Activated CD4-positive, alpha-beta T cell treated with anti-CD3 and anti-CD28 coated beads, Interleukin-2, amount 10 ng/mL, durations not matched to agents 24 days and 14 days (primary cell): Measurements from ENCODE around the gene PTPRN2. TPM values are rescaled to one million over a fixed set of nuclear protein-coding genes. Genes with fewer than 3 reads are reported as not detected.

ENCODE experiments used
- DNase-seq: peaks from one replicate; pipeline ENCODE4 v3.0.0; 2022
- H3K27ac Mint-ChIP-seq: one replicate; pipeline ENCODE4 v1.8.0; 2022; ENCODE audit warnings: mild to moderate bottlenecking, mixed read lengths
- H3K27me3 Mint-ChIP-seq: one replicate; pipeline ENCODE4 v1.8.0; 2022; ENCODE audit warnings: mixed read lengths
- H3K36me3 Mint-ChIP-seq: one replicate; pipeline ENCODE4 v1.8.0; 2022; ENCODE audit warnings: low read depth, mild to moderate bottlenecking, mixed read lengths
- H3K4me1 Mint-ChIP-seq: one replicate; pipeline ENCODE4 v1.8.0; 2021; ENCODE audit warnings: mixed read lengths
- H3K4me3 Mint-ChIP-seq: one replicate; pipeline ENCODE4 v1.8.0; 2022; ENCODE audit warnings: mild to moderate bottlenecking, moderate library complexity, mixed read lengths
- H3K9me3 Mint-ChIP-seq: one replicate; pipeline ENCODE4 v1.8.0; 2021; ENCODE audit warnings: mixed read lengths
- intact Hi-C: fragments of 100-400 bp; cut with micrococcal nuclease; formaldehyde crosslinking; loops from one replicate; pipeline ENCODE4 v1.15.1; 2023
- total RNA-seq: library from RNA; stranded (reverse); gene quantifications from 2 replicates; pipeline ENCODE4 v1.2.3, GENCODE V29; 2022

Gene PTPRN2
- total RNA-seq, 1 donor from 2014 or later = 0.33 TPM

- H3K27ac Mint-ChIP-seq = no peak overlapping the region
- H3K9me3 Mint-ChIP-seq = no peaks in the 10 kb centered on the region
- intact Hi-C loops = no loop called here
- H3K27me3 Mint-ChIP-seq = peaks cover 2% of the 10 kb centered on the region
- no peak for DNase-seq
- H3K36me3 Mint-ChIP-seq = no peaks in the 10 kb centered on the region
- H3K4me3 Mint-ChIP-seq = no peak overlapping the region
- no peaks in the 10 kb centered on the region for H3K4me1 Mint-ChIP-seq
These were observed 26.0 kb downstream of the PTPRN2 start for GRCh38 chr7:158561659-158562058.

DNA sequence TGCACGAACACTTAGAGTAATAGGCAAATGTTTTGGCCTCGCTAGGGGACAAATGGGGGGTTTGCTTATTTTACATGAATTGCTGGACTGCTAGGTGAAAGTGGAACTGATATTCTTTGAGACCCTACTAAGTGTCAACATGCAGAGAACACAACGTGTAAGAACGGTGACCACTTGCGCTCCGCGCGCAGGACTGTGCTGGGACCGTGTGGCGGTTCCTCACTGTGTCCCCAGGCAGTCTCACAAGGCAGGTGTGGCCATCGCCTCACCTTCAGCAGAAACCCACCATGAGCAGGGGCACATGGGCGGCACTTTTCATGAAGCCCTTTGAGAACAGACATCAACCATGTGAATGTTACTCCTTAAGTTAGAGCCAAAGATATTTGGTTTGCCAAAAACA, 27.2 kb downstream of the PTPRN2 start:
- intact Hi-C loops = no loop called here
- H3K9me3 Mint-ChIP-seq = peaks cover 4% of the 10 kb centered on the region
- DNase-seq = no peak
- peaks cover 2% of the 10 kb centered on the region for H3K27me3 Mint-ChIP-seq
- no peak overlapping the region for H3K27ac Mint-ChIP-seq
- no peaks in the 10 kb centered on the region for H3K36me3 Mint-ChIP-seq
- no peaks in the 10 kb centered on the region for H3K4me1 Mint-ChIP-seq
- no peak overlapping the region for H3K4me3 Mint-ChIP-seq

GRCh38 chr7:158559356-158559755, 28.3 kb downstream of the PTPRN2 start:
- no peaks in the 10 kb centered on the region for H3K4me1 Mint-ChIP-seq
- no peak overlapping the region for H3K4me3 Mint-ChIP-seq
- peaks cover 2% of the 10 kb centered on the region for H3K27me3 Mint-ChIP-seq
- intact Hi-C loops = no loop called here
- H3K36me3 Mint-ChIP-seq = no peaks in the 10 kb centered on the region
- no peak for DNase-seq
- H3K27ac Mint-ChIP-seq = no peak overlapping the region
- peaks cover 4% of the 10 kb centered on the region for H3K9me3 Mint-ChIP-seq

- Mint-ChIP-seq H3K4me1 (no peaks in the 10 kb centered on the region), H3K27ac (no peak overlapping the region), H3K4me3 (no peak overlapping the region), H3K27me3 (peaks cover 2% of the 10 kb centered on the region), H3K9me3 (peaks cover 4% of the 10 kb centered on the region), H3K36me3 (no peaks in the 10 kb centered on the region)
- DNase-seq = no peak
- intact Hi-C loops = no loop called here
These were observed 28.8 kb downstream of the PTPRN2 start for GRCh38 chr7:158558816-158559215.

GRCh38 chr7:158557441-158557755, 30.2 kb downstream of the PTPRN2 start:
- Mint-ChIP-seq H3K27me3 (peaks cover 2% of the 10 kb centered on the region), H3K4me1 (no peaks in the 10 kb centered on the region), H3K27ac (no peak overlapping the region), H3K9me3 (peaks cover 4% of the 10 kb centered on the region), H3K4me3 (no peak overlapping the region), H3K36me3 (no peaks in the 10 kb centered on the region)
- intact Hi-C loops = no loop called here
- DNase-seq = no peak

DNA sequence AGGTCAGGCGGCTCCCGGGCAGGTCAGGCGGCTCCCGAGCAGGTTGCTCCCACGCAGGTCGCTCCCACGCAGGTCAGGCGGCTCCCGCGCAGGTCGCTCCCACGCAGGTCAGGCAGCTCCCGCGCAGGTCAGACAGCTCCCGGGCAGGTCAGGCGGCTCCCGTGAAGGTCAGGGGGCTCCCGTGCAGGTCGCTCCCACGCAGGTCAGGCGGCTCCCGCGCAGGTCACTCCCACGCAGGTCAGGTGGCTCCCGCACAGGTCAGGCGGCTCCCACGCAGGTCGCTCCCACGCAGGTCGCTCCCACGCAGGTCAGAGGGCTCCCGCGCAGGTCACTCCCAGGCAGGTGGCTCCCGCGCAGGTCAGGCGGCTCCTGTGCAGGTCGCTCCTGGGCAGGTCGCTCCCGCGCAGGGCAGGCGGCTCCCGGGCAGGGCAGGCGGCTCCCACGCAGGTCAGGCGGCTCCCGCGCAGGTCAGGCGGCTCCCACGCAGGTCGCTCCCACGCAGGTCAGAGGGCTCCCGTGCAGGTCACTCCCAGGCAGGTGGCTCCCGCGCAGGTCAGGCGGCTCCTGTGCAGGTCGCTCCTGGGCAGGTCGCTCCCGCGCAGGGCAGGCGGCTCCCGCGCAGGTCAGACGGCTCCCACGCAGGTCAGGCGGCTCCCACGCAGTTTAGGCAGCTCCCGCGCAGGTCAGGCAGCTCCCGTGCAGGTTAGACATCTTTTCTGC, 30.7 kb downstream of the PTPRN2 start:
- no peak for DNase-seq
- no peaks in the 10 kb centered on the region for H3K36me3 Mint-ChIP-seq
- peaks cover 2% of the 10 kb centered on the region for H3K27me3 Mint-ChIP-seq
- intact Hi-C loops = no loop called here
- H3K4me1 Mint-ChIP-seq = no peaks in the 10 kb centered on the region
- H3K4me3 Mint-ChIP-seq = no peak overlapping the region
- H3K27ac Mint-ChIP-seq = no peak overlapping the region
- H3K9me3 Mint-ChIP-seq = peaks cover 4% of the 10 kb centered on the region

- Mint-ChIP-seq H3K27ac (no peak overlapping the region), H3K36me3 (no peaks in the 10 kb centered on the region), H3K9me3 (peaks cover 4% of the 10 kb centered on the region), H3K27me3 (peaks cover 2% of the 10 kb centered on the region), H3K4me1 (no peaks in the 10 kb centered on the region), H3K4me3 (no peak overlapping the region)
- intact Hi-C loops = no loop called here
- DNase-seq = no peak
These were observed 32.5 kb downstream of the PTPRN2 start for GRCh38 chr7:158555034-158555520.

GRCh38 chr7:158550886-158551452, 36.7 kb downstream of the PTPRN2 start:
- no peak for DNase-seq
- no peaks in the 10 kb centered on the region for H3K27me3 Mint-ChIP-seq
- no peaks in the 10 kb centered on the region for H3K36me3 Mint-ChIP-seq
- H3K9me3 Mint-ChIP-seq = peaks cover 2% of the 10 kb centered on the region
- H3K4me3 Mint-ChIP-seq = no peak overlapping the region
- no peak overlapping the region for H3K27ac Mint-ChIP-seq
- no peaks in the 10 kb centered on the region for H3K4me1 Mint-ChIP-seq
- intact Hi-C loops = no loop called here

GRCh38 chr7:158550394-158550700, 37.3 kb downstream of the PTPRN2 start:
- H3K27ac Mint-ChIP-seq = no peak overlapping the region
- intact Hi-C loops = no loop called here
- H3K36me3 Mint-ChIP-seq = no peaks in the 10 kb centered on the region
- no peak overlapping the region for H3K4me3 Mint-ChIP-seq
- no peak for DNase-seq
- H3K27me3 Mint-ChIP-seq = no peaks in the 10 kb centered on the region
- no peaks in the 10 kb centered on the region for H3K9me3 Mint-ChIP-seq
- H3K4me1 Mint-ChIP-seq = no peaks in the 10 kb centered on the region

DNA sequence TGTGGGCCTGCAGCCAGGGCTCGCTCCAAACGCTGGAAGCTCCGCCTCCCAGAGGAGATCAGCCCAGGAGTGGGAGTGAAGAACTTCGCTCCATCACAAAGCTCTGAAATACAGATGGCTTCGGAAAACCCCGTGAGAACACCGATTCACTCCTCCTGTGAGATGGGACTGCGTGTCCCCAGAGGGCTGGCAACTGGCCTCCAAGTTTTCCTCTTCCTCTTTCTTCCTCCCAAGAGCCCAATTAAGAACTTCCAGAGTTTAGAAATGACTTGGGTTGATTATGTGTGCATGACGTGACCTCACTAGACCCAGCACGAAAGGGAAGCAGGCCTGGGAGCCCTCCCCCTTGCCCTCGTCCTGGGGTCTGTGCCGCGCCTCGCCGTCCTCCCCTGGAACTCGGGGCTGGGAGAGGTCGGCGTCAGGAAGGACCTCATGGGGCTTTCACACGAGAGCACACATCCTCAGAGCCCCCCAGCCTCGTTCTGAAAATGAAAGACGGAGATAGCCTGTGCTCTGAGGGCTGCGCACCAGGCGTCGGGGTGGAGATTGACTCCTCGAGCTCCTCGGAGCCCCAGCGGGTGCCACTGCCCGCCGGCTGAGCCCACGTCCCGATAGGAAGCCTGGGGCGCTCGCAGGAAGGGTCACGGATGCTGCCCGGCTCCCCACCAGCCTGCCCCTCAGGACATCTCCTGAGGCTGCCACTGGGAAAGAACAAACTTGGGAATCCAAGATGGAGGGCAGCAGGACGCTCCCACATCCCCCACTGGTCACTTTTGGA, 37.8 kb downstream of the PTPRN2 start:
- DNase-seq = no peak
- Mint-ChIP-seq H3K4me3 (no peak overlapping the region), H3K27me3 (no peaks in the 10 kb centered on the region), H3K36me3 (no peaks in the 10 kb centered on the region), H3K4me1 (no peaks in the 10 kb centered on the region), H3K9me3 (no peaks in the 10 kb centered on the region), H3K27ac (no peak overlapping the region)
- intact Hi-C loops = no loop called here

- Mint-ChIP-seq H3K36me3 (no peaks in the 10 kb centered on the region), H3K27me3 (no peaks in the 10 kb centered on the region), H3K4me3 (no peak overlapping the region), H3K4me1 (no peaks in the 10 kb centered on the region), H3K27ac (no peak overlapping the region), H3K9me3 (no peaks in the 10 kb centered on the region)
- no peak for DNase-seq
- intact Hi-C loops = no loop called here
These were observed 38.4 kb downstream of the PTPRN2 start for GRCh38 chr7:158549176-158549615.

DNA sequence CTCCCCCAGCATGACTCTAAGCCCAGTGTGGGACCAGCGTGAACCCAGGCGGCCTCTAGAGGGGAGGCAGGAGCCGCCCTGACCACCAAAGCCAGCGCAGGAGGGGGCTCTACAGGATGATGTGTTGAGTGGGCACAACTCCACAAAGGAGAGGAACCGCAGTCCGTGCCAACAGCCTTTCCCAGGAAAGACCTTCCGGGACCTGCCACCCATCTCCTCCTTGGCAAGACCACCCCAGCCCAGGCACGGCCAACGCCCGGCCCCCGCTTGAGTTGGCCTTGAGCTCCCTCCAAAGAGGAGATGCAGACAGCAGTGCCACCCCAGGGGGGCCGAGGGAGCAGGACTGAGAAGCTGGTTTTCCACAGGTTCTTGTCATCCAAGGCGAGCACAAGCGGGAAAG, 38.9 kb downstream of the PTPRN2 start:
- no peaks in the 10 kb centered on the region for H3K36me3 Mint-ChIP-seq
- H3K9me3 Mint-ChIP-seq = no peaks in the 10 kb centered on the region
- no peak for DNase-seq
- H3K4me1 Mint-ChIP-seq = no peaks in the 10 kb centered on the region
- no peaks in the 10 kb centered on the region for H3K27me3 Mint-ChIP-seq
- H3K27ac Mint-ChIP-seq = no peak overlapping the region
- intact Hi-C loops = no loop called here
- no peak overlapping the region for H3K4me3 Mint-ChIP-seq

DNA sequence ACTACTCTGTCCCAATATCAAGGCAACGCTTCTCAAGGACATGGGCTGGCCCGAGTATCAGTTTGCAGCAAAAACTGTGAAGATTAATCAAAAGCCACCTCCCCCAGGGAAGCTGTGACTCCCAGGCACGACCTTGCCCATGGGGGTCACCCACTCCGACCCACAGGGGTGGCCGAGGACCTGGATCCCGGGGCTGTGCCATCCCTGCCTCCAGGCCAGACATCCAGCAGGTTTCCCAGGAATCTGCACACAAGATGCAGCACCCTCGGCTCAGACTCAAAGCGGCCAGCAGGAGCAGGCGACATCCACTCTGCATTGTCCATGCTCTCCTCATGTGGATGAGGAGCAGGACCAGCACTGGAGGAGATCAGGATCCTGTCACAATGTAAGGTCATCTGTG, 39.8 kb downstream of the PTPRN2 start:
- Mint-ChIP-seq H3K4me3 (no peak overlapping the region), H3K27me3 (no peaks in the 10 kb centered on the region), H3K36me3 (no peaks in the 10 kb centered on the region), H3K27ac (no peak overlapping the region), H3K4me1 (no peaks in the 10 kb centered on the region), H3K9me3 (no peaks in the 10 kb centered on the region)
- no peak for DNase-seq
- intact Hi-C loops = no loop called here

- no peaks in the 10 kb centered on the region for H3K4me1 Mint-ChIP-seq
- no peaks in the 10 kb centered on the region for H3K27me3 Mint-ChIP-seq
- no peak overlapping the region for H3K27ac Mint-ChIP-seq
- H3K4me3 Mint-ChIP-seq = no peak overlapping the region
- no peaks in the 10 kb centered on the region for H3K9me3 Mint-ChIP-seq
- no peak for DNase-seq
- H3K36me3 Mint-ChIP-seq = no peaks in the 10 kb centered on the region
- intact Hi-C loops = no loop called here
These were observed 41.0 kb downstream of the PTPRN2 start for GRCh38 chr7:158546626-158547025.
